ENCODE measurements around the gene CCDC106. TPM values are rescaled to one million over a fixed set of nuclear protein-coding genes. Genes with fewer than 3 reads are reported as not detected.

Gene CCDC106
- total RNA-seq, 4 donors from 2014 or later, result 1.8 to 24.1 (median 8.4) TPM

DNA sequence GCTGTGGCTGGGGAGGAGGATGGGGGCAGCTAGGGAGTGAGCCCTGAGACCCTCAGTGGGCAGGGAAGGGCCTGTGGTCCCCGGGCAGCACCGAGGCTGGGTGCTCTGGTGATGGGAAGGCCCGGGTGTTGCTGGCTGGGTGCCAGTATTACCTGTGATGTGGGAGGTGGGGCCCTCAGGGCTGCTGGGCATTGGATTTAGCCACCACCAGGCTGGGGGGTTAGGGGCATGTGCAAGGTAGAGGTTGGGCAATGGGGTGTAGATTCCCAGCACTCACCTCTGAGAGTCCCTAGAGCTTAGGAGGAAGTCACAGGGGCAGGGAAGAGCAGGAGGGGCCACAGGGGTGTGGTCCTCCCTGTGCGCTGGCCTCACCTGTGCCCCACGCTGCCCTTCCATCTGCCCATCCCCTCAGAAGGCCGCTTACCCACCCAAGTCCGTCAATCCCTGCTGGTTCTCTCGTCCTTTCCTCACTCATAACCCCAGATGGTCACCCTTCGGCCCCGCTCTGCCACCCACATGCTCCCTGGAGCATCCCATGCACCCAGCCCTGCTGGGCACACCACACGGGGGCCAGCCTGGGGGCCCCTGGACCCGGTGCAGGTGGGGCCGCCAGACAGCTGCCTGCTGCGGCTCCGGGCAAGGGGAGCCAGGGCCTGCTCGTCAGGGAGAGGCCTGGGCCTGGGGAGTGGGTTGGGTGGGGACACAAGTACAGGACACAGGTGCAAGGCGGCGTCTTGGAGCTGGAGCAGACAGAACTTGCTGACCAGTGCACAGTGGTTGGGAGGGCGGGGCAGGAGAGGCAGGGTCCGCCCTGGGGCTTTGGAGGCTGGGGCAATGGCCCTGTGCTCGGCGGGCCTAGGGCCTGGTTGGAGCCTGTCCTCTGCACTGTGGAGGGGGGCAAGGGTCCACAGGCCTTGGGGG, 39.5 kb downstream of the CCDC106 start:
- TF ChIP-seq, protein P1, sequence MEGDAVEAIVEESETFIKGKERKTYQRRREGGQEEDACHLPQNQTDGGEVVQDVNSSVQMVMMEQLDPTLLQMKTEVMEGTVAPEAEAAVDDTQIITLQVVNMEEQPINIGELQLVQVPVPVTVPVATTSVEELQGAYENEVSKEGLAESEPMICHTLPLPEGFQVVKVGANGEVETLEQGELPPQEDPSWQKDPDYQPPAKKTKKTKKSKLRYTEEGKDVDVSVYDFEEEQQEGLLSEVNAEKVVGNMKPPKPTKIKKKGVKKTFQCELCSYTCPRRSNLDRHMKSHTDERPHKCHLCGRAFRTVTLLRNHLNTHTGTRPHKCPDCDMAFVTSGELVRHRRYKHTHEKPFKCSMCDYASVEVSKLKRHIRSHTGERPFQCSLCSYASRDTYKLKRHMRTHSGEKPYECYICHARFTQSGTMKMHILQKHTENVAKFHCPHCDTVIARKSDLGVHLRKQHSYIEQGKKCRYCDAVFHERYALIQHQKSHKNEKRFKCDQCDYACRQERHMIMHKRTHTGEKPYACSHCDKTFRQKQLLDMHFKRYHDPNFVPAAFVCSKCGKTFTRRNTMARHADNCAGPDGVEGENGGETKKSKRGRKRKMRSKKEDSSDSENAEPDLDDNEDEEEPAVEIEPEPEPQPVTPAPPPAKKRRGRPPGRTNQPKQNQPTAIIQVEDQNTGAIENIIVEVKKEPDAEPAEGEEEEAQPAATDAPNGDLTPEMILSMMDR (IDR thresholded peaks at IDR 0.05; ENCODE audit: low read depth), result no peak

DNA sequence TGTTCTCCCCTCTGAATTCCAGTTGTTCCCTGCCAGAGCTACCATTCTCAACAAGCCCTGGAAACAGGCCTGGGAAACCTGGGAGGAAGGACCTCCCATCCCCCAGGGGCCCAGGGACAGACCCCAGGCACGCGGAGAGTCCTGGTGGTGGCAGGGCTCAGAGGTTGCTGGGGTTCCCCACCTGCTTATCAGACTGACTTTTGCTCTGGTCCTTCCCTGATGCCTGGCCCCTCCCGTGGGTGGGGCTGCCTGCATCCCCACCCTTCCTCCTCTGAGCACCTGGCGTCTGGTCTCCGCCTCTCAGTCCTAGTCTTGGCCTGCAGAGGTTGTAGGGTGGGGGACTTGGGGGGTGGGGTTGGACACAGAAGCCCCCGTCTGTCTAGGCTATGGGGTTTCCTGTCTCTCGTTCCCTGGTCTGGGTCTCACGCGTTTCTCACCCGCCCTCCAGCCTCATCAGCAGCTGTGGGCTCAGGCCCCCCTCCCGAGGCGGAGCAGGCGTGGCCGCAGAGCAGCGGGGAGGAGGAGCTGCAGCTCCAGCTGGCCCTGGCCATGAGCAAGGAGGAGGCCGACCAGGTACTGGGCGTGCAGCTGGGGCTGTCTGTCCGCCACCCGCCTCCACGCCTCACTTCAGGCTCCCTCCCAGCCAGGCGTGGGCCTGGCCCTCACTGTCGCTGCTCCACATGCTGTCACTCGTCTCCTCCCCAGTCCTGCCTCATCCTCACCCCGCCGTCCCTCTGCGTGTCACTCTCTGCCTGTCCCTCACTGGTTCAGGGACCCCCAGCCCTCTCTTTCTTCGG, 40.6 kb downstream of the CCDC106 start:
- TF ChIP-seq, protein P1 (IDR thresholded peaks at IDR 0.05; ENCODE audit: low read depth), result no peak

DNA sequence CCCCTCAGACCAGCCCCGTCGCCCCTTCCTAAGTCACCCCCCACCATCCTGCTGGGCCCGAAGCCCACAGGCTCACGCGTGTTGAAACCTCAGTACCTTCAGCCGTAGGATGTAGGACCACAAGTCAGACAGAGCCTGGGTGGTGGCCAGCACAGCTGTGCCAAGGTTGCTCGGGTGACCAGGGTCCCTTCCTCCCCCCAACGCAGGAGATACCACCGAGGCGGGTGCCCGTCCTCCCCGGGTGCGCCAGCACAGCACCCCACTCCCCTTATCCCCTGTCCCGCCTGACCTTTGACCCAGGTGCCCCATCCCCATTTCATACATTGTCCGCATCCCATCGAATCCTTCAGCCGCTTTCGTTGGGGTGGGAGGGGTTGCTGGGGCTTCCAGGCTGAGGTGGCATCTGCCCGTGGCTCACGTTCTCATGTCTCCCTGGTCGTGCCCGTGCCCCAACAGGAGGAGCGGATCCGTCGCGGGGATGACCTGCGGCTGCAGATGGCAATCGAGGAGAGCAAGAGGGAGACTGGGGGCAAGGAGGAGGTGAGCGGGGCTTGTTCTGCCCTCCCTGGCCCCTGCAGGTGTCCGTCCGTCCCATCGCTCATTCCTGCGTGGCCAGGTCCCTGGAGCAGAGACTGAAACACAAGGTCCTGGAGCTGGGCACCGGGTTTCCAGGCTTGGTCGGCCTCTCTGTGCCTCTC, 41.5 kb downstream of the CCDC106 start:
- TF ChIP-seq, protein P1 (IDR thresholded peaks at IDR 0.05; ENCODE audit: low read depth), result no peak

DNA sequence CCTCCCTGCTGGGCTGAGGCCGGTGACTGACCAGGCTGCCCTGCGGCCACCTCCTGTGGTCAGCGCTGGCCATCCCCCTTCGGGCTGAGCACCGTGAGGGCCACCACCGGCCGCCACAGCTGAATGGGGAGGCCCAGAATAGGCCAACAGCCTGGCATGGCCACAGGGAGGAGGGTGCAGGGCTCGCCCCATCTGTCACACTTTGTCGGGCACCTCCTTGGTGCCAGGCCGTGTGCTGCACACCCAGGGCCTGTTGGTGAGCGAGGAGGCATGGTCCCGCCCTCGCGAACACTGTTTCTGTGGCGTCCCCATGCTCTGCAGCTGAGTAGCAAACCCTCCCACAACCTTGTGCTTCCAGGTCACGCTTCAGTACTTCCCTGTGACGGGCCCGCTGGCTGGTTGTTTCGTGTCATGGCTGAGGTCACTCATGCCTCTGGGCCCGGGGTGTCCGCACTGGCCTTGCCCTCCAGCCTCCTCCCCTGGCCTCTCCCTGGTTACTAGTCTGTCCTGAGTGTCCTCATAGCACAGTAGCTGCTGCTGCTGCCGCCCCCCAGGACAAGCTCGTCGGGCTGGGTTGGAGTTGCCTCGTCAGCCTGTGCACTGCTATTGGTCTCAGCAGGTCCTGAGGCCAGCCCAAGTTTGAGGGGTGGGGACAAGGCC, 42.2 kb downstream of the CCDC106 start:
- TF ChIP-seq, protein P1 (IDR thresholded peaks at IDR 0.05; ENCODE audit: low read depth), result no peak

DNA sequence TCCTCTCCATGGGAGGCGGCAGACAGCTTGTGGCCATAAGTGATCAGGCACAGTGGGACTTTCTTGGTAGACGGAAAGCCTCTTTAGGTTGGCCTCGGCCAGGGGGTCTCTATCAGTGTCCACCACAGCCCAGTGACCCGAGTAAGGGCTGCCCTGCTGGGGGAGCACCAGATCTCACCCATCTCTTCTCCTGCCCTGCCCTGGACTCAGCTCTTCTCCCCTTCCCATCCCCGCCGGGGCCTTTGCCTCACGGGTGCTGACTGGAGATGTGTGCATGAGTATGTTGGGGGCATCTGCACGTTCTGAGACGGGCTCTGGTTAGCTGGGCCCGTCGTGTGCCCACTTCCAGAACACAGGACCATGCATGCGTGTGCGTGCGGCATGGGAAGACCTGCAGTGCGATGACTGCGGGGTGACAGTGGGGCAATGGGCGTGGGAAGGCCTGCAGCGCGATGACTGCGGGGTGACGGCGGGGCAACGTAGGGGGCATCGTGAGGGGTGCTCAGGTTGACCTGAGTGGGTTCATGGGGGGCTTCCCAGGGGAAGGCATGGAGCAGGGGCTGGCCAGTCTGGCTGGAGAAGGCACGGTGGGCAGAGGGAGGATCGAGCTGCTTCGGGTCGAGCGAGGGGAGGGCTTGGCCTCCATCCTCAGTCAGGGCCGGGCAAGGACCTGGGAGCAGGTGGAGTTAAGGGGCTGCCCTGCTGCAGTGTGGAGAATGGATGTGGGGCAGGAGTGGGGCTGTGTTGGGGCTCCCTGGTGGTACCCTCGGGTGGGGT, 42.9 kb downstream of the CCDC106 start:
- TF ChIP-seq, protein P1 (IDR thresholded peaks at IDR 0.05; ENCODE audit: low read depth), result no peak

Data from subcutaneous adipose tissue (tissue), 4 donors.